Gastroesophageal sphincter (tissue), 4 donors: ENCODE data around the gene CHKA. TPM values are rescaled to one million over a fixed set of nuclear protein-coding genes. Genes with fewer than 3 reads are reported as not detected.

Source experiments
- ATAC-seq: fragments of 150-250 bp; one replicate; pipeline ENCODE4 v1.9.1; 2016; ENCODE audit warnings: mild to moderate bottlenecking, moderate library complexity
- H3K27ac ChIP-seq, 4 donors: fragments of 200-600 bp; sonication (generic) in 3 of 4; 1 replicate in 3 of 4; 2 replicates in 1 of 4; pipeline ENCODE4 v1.5.1; 2016 to 2019
- H3K27me3 ChIP-seq: fragments of 200-600 bp; sonication (generic); one replicate; pipeline ENCODE4 v1.5.1; 2019
- H3K36me3 ChIP-seq, 2 donors: fragments of 200-600 bp; sonication (generic); one replicate each; pipeline ENCODE4 v1.5.1; 2019; ENCODE audit warnings: control low read depth in 1 of 2
- H3K4me1 ChIP-seq, 3 donors: fragments of 200-600 bp; sonication (generic); 1 replicate in 2 of 3; 2 replicates in 1 of 3; pipeline ENCODE4 v1.5.1; 2016 to 2019; ENCODE audit warnings: control low read depth in 2 of 3
- H3K4me3 ChIP-seq, 2 donors: fragments of 200-600 bp; sonication (generic); one replicate each; pipeline ENCODE4 v1.5.1; 2019; ENCODE audit warnings: mild to moderate bottlenecking in 1 of 2, moderate library complexity in 1 of 2
- H3K9me3 ChIP-seq, 3 donors: fragments of 200-600 bp; sonication (generic); one replicate each; pipeline ENCODE4 v1.5.1; 2017 to 2019; ENCODE audit warnings: control low read depth in 2 of 3
- CTCF ChIP-seq, 4 experiments: fragments of 200-600 bp in 2 of 4; fragments of 450-650 bp in 2 of 4; sonication (generic) in 1 of 4; IDR thresholded peaks; one replicate each; pipeline ENCODE4 v1.5.1; 2017 to 2019; ENCODE audit warnings: antibody characterized with exemption in 4 of 4, mild to moderate bottlenecking in 2 of 4, moderate library complexity in 2 of 4
- EP300 ChIP-seq: sonication (generic); formaldehyde crosslinking; IDR thresholded peaks from one replicate; pipeline ENCODE4 v1.6.1; 2017; ENCODE audit warnings: antibody characterized with exemption, mild to moderate bottlenecking
- POLR2A ChIP-seq, 2 donors: fragments of 450-650 bp; IDR thresholded peaks; one replicate each; pipeline ENCODE4 v1.6.1; 2017; ENCODE audit warnings: antibody characterized with exemption in 2 of 2, mild to moderate bottlenecking in 2 of 2, moderate library complexity in 1 of 2
- POLR2AphosphoS5 ChIP-seq: sonication (generic); formaldehyde crosslinking; IDR thresholded peaks from one replicate; pipeline ENCODE4 v1.6.1; 2017; ENCODE audit warnings: antibody characterized with exemption
- WGBS, 2 donors: methylation state at CpG; one replicate each; pipeline ENCODE4 v1.1.5; 2018; ENCODE audit warnings: low coverage in 1 of 2; 5-methylcytosine and 5-hydroxymethylcytosine counted together
- total RNA-seq, 4 donors: library from RNA; depleted of rRNA; stranded (reverse); fragments of >200 nt; gene quantifications; one replicate each; pipeline ENCODE4 v1.1.0, GENCODE V29; 2016

Gene CHKA
- total RNA-seq, 4 donors from 2014 or later, result 11.1 to 66.1 (median 33.9) TPM

- peaks cover 0 to 46% of the 10 kb centered on the region in 2 donors for H3K36me3 ChIP-seq
- TF ChIP-seq EP300, result no peak
- no peak for TF ChIP-seq CTCF (IDR thresholded peaks at IDR 0.05)
- 85 to 97% methylated on average over 7 of the region's 12 CpGs for WGBS, 2 donors
These were observed 92.2 kb downstream of the CHKA start for GRCh38 chr11:68028802-68029545.

GRCh38 chr11:68027667-68028066, 93.5 kb downstream of the CHKA start:
- H3K4me3 ChIP-seq, result no peak overlapping the region
- no peak overlapping the region for H3K27ac ChIP-seq
- peaks cover 0 to 28% (median 18%) of the 10 kb centered on the region in 3 donors for H3K4me1 ChIP-seq
- ATAC-seq, result no peak
- TF ChIP-seq CTCF (IDR thresholded peaks at IDR 0.05) (no peak), POLR2A (IDR thresholded peaks at IDR 0.05) (no peak), EP300 (no peak), POLR2AphosphoS5 (no peak)
- no peaks in the 10 kb centered on the region for H3K27me3 ChIP-seq
- H3K36me3 ChIP-seq, result peaks cover 0 to 43% of the 10 kb centered on the region in 2 donors
- peaks cover 0 to 9% (median 0%) of the 10 kb centered on the region in 3 donors for H3K9me3 ChIP-seq
- WGBS, 2 donors, result no CpG with 5 or more reads among the region's 21 CpGs

More at GRCh38 chr11:68028802-68029545, 92.2 kb downstream of the CHKA start:
- Histone ChIP-seq H3K27me3 (no peaks in the 10 kb centered on the region), H3K4me3 (no peak overlapping the region), H3K9me3 (peaks cover 0 to 9% (median 0%) of the 10 kb centered on the region in 3 donors), H3K27ac (no peak overlapping the region), H3K4me1 (peaks cover 0 to 40% (median 18%) of the 10 kb centered on the region in 3 donors)
- no peak for ATAC-seq

- Histone ChIP-seq H3K36me3 (peaks cover 0 to 47% of the 10 kb centered on the region in 2 donors), H3K4me3 (no peak overlapping the region), H3K9me3 (peaks cover 0 to 9% (median 0%) of the 10 kb centered on the region in 3 donors), H3K27ac (no peak overlapping the region), H3K27me3 (no peaks in the 10 kb centered on the region), H3K4me1 (peaks cover 0 to 17% (median 7%) of the 10 kb centered on the region in 3 donors)
- no peak for TF ChIP-seq EP300
- no peak for TF ChIP-seq POLR2A (IDR thresholded peaks at IDR 0.05)
- TF ChIP-seq CTCF (IDR thresholded peaks at IDR 0.05), result no peak
- TF ChIP-seq POLR2AphosphoS5, result no peak
- no peak for ATAC-seq
- 76% methylated on average over 5 of the region's 18 CpGs; no CpG with 5 or more reads in 1 of the 2 donors for WGBS, 2 donors
These were observed 94.6 kb downstream of the CHKA start for GRCh38 chr11:68026391-68027105.

- H3K36me3 ChIP-seq, result peaks cover 0 to 48% of the 10 kb centered on the region in 2 donors
- no peak overlapping the region for H3K4me3 ChIP-seq
- no peaks in the 10 kb centered on the region for H3K27me3 ChIP-seq
- no peak for ATAC-seq
- TF ChIP-seq EP300 (no peak), CTCF (IDR thresholded peaks at IDR 0.05) (no peak), POLR2A (IDR thresholded peaks at IDR 0.05) (no peak), POLR2AphosphoS5 (no peak)
- WGBS, 2 donors, result 60 to 86% methylated on average over 2 to 3 of the region's 5 CpGs
- H3K4me1 ChIP-seq, result peaks cover 0 to 10% (median 5%) of the 10 kb centered on the region in 3 donors
- no peak overlapping the region for H3K27ac ChIP-seq
- peaks cover 0 to 9% (median 0%) of the 10 kb centered on the region in 3 donors for H3K9me3 ChIP-seq
These were observed 96.1 kb downstream of the CHKA start for GRCh38 chr11:68025047-68025446.
